Bone marrow (tissue), 2 donors: ENCODE measurements around the gene C22orf39.

Experiments used
- DNase-seq, 2 donors: peaks; one replicate each; lab custom pipeline; 2025; lab: John Stamatoyannopoulos, UW

The C22orf39 gene

DNA sequence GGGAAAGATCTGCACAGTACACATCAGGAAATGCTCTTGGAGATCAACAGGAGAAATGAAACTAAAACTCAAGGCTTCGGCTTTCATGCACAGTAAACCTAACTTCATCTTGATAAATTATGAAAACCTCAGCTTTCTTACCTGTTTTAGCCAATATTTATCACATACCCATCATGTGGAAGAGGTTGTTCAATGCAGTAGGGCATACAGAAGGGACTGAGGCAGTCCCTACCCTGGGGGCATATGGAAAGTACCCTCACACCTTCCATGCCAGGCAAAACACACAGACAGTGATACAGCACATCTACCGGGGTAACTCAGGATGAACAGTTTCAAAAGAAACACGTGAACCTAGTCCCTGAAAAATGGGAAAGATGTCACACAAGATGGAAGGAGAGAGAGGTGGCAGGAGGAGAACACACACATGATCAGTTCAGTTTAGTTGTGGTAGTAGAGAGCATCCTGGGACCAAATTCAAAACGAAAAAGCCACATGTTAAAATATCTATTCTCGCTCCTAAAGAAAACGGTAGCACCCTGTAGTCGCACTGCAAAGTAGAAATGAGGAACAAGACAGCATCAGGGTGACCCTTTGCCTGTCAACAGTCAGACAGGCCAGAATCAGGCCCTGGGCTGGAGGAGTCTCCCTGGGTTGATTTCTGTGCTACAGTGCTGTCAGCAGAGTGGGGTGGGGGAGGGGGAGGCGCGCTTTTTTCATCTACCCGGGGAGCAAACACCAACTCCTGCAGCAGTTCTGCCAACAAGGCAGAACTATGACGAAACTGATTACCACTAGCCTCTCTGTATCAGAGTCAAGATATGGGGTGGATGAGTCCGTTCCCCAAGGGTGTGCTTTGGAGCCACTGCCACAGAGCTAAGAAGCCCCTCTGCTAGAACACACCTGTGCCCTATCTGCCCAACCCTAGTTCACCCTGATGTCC lies 17.3 kb downstream of the C22orf39 start:
- peak in 1 of 2 donors; percentile 14 for DNase-seq

DNA sequence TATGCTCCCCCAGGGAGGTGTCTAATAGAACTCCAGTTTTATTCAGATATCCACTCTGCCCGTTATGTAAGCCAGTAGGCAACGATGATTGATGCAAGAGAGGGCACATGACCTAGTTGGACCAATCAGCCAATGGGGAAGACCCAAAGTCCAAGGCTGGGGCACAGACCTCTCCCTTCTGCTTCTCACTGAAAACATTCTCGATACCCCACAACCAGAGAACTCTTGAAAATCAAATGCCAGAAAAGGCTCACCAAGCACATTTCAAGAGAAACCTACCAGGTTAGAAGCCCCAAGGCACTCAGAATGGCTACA lies 23.4 kb downstream of the C22orf39 start:
- no peak for DNase-seq

DNA sequence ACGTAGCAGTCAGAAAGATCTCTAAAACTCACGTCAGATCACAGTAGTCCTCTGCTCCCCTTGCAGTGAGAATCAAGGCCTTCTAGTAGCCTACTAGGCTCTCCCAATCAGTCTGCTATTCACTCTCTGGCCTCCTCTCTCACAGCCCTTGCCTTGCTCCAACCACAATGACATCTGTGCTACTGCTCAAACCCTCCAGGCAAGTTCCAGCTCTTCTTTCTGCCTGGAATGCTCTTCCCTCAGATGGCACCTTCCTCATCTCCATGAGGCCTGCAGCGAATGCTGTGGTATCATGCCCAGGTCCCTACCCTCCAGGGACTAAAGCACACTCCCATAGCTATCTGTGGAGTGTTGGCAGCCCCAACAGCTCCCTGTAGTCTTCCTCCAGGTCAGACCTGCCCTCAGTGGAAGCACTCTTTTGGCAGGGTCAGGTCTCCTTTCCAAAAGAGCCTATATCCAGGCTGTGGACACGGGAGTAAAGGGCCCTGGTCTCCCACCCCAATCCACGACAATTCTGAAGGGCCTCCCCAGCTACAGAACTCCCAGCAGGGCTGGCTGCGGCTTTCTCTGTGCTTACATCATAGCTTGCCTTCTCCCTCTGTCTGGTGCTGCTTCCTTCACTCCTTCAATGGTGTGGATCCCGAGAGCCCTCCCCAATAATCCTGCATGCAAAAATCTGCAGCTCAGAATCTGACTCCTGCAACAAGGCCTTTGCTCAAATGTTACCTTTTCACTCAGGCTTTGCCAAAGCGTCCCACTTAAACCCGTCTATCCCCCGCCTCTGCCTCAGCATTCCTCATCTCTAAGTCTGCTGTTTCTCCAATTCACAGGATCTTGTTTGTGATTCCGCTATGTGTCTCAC lies 24.8 kb downstream of the C22orf39 start:
- DNase-seq, result no peak

DNA sequence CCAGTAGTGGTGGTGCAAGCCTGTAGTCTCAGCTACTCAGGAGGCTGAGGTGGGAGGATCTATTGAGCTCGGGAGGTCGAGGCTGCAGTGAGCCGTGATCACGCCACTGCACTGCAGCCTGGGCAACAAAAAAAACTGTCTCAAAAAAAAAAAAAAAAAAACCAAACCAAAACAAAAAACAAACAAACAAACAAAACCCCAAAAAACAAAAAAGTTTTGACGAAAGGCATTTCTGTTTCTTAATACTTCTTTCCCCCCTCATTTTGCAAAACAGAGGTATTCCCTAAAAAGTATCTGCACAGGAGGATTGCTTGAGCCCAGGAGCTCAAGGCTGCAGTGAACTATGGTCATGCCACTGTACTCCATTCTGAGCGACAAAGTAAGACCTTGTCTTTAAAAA lies 27.2 kb downstream of the C22orf39 start:
- DNase-seq, result no peak

DNA sequence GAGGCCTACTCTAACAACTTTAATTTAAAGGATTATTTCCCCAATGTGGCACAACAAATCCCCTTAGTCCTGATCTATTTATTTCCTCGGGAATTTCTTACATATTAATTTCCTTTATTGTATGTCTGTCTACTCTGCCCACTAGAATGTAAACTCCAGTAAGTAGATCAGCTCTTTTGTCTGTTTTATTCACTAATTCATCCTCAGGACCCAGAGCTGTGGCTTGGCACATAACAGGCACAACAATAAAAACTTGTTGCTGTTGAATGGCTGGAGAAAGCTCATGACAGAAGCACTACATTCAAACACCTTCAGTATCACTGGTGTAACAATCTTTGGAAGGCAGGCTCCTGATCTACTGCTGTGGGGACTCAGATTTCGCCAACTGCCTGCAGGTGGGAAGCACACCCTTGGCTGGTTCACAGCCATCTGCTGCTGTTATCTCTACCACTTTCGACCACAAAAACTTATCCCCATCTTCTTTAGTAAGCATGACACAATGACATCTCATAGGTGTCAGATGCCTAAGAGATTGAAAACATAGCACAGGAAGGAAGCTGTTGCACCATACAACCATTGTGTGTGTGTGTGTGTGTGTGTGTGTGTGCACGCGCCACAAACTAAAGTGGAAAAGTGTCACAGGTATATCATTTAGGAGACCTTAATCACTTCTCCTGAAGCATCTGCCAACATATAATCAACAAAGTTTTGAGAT lies 27.9 kb downstream of the C22orf39 start:
- DNase-seq, result no peak

DNA sequence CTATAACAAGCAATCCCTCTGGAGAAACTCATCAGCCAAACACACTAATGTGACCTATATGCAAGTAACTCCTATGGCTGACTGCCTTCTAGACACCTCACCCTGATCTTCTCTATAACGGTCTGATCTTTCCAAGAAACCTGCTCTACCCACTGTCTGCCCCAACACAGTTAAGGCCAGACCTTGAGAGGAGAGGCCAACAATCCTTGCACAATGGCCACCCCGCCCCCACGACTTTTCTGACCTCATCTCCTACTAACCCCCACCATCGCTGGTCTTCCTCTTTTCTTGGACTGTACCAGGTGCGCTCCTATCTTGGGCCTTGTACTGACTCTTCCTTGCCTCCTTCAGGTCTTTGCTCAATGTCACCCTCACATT lies 28.4 kb downstream of the C22orf39 start:
- DNase-seq, result no peak

DNA sequence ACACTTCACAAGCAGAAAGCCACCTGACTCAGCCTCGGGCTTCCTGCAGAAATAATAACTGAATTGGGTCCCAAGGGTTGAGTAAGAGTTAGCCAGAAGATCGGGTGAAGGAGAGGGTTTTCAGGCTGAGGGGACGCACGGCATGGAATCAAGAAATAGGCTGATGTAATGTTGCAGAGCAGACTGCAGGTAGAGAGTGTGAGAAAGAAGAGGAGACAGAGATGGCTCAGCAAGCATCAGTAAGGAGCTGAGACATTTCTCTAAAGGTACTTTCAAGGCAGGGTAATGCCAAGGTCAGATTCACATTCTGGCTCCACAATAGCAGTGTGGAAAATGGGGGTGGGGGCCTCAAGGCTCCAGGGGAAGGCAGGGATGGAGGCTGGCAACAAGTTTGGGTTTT lies 34.6 kb downstream of the C22orf39 start:
- no peak for DNase-seq

DNA sequence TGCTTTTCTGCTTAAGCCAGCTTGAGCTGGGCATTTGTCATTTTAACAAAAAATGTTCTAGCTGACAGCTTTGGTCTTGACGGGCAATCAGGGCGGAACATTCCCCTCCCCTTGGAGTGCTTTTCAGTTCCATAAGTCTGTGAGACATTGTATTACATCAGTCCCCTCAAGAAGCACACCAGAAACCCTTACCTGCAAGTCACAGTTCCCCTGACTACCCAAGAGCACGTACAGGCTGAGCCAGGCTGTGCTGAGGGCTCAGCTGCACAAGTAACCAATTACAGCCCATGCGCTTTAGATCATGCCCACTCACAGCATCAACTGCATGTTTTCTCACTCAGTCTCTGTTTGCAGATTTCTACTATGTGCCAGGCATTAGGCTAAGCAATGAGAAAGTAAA lies 35.0 kb downstream of the C22orf39 start:
- DNase-seq, result no peak

DNA sequence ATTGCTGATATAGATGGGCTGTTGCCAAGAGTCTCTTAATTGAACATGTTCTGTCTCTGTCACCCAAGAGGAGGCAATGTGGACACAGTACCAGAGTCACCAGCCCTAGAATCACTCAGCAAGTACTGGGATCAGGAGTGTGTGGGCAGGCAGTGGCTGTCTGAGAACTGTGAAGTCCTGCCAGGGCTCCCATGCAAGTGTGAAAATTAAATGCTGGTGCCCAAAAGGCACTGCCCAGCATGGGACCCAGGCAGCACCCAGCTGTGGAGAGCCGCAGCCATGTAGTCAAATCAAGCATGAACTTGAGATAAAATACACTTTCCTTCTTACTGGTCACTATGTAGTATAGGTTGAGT lies 35.8 kb downstream of the C22orf39 start:
- no peak for DNase-seq

DNA sequence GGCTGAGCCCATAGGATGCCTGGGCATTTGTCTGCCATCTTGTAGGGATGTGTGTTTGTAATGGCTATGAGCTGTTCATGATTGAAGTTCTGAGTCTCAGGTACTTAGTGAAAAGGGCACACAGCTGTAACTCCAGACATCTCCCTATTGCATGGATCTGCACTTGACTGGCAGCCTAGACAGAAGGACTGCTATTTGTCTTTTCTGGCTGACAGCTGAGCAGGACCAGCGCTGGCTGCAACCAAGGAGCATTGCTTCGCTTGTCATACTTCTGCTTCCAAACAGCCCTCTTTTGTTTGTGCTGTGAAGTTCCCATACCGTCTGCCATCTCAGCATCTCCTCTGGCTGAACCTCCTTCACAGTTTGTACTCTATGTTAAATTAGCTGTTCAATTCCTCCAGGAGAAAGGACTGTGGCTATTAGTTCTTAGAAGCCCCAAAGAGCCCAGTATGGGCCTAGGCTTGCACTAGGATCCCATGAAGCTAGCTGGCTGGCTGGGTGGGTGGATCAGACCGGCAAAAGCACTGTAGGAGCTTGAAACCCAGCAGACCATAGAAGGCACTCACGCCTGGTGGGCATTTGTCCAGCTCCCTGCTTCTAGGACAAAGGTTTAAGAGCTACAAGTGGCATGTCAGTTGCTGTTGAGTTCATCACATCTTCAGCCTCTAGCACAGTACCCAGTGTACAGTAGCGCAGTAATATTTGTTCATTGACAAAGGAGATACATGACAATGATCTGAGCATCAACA lies 36.4 kb downstream of the C22orf39 start:
- DNase-seq, result no peak

DNA sequence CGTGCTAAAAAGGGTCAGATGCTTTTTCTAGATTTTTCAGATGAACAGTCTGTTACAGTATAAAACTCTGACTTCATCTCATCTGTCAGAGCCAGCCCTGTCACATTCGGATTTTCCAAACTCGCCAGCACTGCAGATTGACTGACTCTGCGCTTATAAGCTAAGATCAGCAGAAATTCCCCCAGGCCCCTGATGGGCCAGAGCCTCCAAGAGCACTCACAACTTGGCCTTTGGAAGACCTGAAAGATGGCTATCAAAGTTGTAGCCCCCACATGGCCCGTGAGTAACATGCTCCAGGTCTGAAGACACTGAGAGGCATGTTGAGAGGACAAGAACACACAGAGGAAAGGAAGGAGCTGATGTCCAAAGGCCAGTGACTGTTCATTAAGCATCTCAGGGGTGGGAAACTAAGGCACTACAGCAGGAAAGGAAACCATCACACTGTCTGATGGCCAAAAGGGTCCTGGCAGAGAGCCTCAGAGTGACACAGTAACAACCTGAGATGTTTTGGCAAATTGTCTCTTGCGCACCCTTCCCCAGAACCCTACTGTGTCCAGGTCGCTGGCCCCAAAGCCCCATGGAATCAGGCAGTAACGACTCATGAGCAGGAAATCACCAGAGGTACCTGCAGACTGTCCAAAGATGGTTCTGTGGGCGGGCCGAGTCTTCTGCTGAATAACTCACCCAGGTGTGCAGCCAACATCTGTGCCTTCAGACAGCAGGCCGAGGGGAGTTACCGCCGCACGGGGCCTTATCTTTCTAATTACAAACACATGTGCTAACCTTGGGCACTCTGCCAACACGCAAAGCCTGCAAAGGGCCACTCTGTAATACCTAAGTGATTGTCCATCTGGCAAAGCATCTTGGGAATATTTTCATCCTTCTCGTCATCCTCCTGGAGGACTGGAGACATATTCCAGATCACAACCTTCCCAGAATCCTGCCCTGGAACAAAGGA lies 39.6 kb downstream of the C22orf39 start:
- DNase-seq, result no peak

DNA sequence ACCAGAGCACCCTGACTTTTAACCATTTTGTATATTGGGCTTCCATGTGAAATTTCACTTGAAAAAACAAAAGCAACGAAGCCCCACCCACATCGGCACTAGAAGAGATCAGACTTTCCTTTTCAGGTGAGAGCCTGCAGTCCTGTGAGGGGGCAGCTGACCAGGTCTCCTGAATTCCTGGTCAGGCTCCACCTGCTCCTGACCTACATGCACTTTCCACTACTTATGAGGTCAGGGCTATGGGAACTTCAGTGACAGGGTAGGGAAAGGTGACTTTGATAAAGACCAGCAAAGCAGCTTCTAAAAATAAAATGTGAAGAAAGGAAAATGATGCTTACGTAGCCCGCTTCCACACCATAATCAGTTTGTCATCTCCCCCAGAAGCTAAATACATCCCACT lies 40.7 kb downstream of the C22orf39 start:
- DNase-seq, result no peak

DNA sequence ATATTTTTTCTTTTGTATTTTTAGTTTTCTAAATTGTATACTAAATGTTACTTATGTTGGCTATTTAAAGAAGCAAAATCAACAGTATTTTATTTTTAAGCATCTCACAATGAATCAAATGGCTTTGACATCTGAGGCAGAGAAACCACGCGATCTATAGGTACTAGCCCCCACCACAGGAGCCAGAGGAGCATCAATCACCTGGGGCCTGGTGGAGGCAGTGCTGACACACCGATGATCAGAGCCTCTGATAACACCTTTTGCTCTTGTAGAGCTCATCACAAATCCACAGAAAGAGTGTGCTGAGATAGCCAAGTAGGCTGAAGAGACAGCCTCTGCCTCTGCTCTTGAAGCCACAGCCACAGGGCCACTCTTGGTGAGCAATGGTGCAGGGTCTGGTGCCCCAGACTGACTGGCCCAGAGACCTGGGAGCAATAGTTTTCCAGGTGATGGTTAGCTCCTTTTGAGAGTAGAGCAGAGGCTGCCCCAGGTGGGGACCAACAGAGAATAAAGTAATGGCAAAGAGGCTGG lies 41.2 kb downstream of the C22orf39 start:
- DNase-seq, result no peak

DNA sequence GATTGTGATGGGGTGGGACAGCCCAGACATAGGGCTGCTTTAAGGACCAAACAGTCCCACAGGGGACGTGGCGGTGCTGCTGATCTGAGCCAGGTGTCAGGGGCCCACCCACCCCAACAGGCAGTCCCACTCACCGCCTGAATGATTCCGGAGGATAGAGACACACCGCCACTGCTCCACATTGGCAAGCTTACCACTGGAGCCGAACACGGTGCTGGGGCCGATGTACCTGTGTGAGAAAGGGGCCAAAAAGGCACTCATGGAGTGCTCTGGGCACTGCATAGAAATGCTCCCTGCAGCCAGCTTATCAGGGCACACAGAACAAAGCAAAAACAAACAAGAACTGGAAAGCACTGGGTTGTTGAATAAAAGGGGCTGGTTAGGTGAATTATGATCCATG lies 41.9 kb downstream of the C22orf39 start:
- DNase-seq, result no peak

DNA sequence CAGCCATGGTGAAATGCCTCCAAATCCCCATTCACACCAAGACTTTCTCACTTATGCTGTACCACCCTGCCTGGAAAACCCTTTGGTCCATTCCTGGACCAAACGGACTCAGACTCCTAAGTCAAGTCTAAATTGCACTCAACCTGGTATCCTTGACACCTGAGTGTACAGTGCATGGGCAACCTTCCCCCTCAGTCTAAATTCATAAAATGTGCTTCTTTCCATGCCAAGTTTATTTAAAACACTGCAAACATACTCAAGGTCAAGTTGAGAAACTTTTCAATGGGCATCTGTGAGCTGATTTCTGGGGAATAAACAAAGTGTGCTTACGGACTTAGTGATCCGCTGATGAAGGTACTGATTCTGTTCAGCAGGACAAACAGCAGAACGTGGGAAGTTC lies 42.4 kb downstream of the C22orf39 start:
- no peak for DNase-seq

DNA sequence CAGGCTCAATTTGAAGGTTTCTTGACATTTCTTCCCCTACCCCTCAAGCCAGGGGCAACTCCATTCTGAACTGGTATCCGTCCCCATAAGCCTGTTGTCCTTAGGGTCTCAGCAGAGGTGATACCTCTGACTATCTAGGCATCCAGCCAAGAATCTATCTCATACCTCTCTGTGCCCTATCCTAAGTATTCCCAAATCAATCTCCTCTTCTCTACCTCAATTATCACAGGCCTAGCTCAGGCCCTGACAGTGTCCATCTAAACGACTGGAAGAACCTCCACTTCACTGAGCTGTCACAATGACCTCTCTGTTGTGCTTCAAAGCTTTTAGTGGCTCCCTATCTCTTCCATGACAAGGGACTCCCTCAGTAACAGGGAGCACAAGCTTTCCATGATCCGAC lies 42.8 kb downstream of the C22orf39 start:
- DNase-seq, result no peak

DNA sequence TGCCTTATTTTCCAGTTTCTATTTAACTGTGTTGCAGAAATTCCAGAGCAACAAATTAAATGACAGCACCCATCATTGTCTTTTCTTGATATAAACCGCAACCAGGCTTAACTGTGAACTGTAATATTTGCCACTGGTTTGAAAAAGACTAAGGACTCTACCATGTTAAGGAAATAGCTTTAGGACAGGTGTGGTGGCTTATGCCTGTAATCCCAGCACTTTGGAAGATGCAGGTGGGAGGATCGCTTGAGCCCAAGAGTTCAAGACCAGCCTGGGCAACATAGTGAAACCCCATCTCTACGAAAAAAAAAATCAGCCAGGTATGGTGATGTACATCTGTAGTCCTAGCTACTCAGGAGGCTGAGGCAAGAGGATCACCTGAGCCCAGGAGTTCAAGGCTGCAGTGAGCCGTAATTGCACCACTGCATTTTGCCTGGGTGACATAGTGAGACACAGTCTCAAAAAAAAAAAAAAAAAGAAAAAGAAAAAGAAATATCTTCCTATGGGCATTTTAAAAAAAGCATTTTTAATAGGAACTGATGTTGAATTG lies 44.8 kb downstream of the C22orf39 start:
- DNase-seq, result no peak

DNA sequence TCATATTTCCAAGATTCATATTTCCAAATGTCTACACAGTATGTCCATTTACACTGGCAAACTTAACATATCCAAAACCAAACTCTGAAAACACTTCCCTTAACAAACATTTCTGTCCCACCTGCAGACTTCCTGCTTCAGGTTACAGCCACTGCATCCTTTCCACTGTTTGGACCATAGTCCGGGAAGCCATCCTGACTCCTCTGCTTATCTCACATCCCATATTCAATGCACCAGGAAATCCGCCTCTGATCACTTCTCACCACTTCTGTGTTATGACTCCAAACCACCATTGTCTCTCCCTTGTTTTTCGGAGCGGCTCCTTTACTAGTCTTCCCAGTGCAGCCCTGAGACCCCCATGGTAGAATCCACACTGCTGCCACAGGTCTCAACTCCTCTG lies 46.0 kb downstream of the C22orf39 start:
- no peak for DNase-seq

DNA sequence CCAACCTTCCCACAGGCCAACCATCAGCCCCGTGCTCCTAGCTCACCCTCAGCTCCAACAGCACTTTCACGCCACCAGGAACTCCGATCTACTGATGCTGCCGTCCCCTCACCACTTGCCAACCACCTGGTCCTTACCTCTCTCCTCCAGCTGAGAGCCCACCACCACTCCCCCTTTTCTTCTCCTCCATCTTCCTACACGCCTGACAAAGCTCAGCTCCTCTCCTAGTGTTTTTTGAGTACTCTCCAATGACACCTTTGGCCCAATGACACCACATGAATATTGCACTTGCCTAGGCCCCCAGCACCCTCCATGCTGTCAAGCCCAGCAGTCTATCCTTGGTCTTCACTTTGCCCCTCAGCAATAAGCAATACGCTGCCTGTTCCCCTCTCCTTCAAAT lies 46.6 kb downstream of the C22orf39 start:
- no peak for DNase-seq

DNA sequence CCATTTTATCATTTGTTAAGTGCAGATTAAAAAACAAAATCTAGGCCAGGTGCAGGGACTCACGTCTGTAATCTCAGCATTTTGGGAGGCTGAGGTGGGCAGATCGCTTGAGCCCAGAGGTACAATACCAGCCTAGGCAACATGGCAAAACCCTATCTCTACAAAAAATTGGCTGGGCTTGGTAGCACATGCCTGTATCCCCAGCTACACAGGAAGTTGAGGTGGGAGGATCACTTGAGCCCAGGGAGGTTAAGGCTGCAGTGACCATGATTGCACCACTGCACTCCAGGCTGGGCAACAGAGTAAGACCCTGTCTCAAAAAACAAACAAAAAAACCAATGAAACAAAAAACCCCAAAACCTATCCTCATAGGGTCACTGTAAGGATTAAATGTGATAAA lies 48.9 kb downstream of the C22orf39 start:
- no peak for DNase-seq
